ENCODE data around the gene TMEM236.
"Not testable (repeated sequence)": the region's sequence is repeated elsewhere in the genome, so short reads cannot be mapped to it uniquely, and the experiment has no call there.

The TMEM236 gene

GRCh38 chr10:17751781-17752445 lies at the start of gene TMEM236:
Gene TMEM236, plus strand, starts transcription at chr10:17752201. Its CDS starts 95 bp downstream, at chr10:17752296.
- no peak for DNase-seq

- no peak for DNase-seq
Observed at GRCh38 chr10:17703706-17704105, 48.3 kb upstream of the TMEM236 start.

GRCh38 chr10:17708821-17709220 lies 43.2 kb upstream of the TMEM236 start:
- DNase-seq = no peak

GRCh38 chr10:17709492-17709891 lies 42.5 kb upstream of the TMEM236 start:
- no peak for DNase-seq

- no peak for DNase-seq
Observed at GRCh38 chr10:17710181-17710580, 41.8 kb upstream of the TMEM236 start.

- DNase-seq = no peak
Observed at GRCh38 chr10:17712053-17712452, 39.9 kb upstream of the TMEM236 start.

- no peak for DNase-seq
Observed at GRCh38 chr10:17712717-17713471, 39.1 kb upstream of the TMEM236 start.

GRCh38 chr10:17713758-17714157 lies 38.2 kb upstream of the TMEM236 start:
- DNase-seq = no peak

GRCh38 chr10:17716161-17716560 lies 35.8 kb upstream of the TMEM236 start:
- no peak for DNase-seq

- DNase-seq = not testable (repeated sequence)
Observed at GRCh38 chr10:17722317-17723014, 29.5 kb upstream of the TMEM236 start.

- no peak for DNase-seq
Observed at GRCh38 chr10:17725703-17726102, 26.3 kb upstream of the TMEM236 start.

GRCh38 chr10:17729630-17730029 lies 22.4 kb upstream of the TMEM236 start:
- no peak for DNase-seq

- DNase-seq = no peak
Observed at GRCh38 chr10:17730667-17731066, 21.3 kb upstream of the TMEM236 start.

GRCh38 chr10:17731331-17732020 lies 20.5 kb upstream of the TMEM236 start:
- DNase-seq = no peak

GRCh38 chr10:17733620-17734019 lies 18.4 kb upstream of the TMEM236 start:
- DNase-seq = no peak

GRCh38 chr10:17734432-17735080 lies 17.4 kb upstream of the TMEM236 start:
- DNase-seq = peak; percentile 36

GRCh38 chr10:17735166-17735941 lies 16.6 kb upstream of the TMEM236 start:
- DNase-seq = peak; percentile 81

GRCh38 chr10:17736223-17736622 lies 15.8 kb upstream of the TMEM236 start:
- DNase-seq = no peak

- peak; percentile 79 for DNase-seq
Observed at GRCh38 chr10:17737027-17737965, 14.7 kb upstream of the TMEM236 start.

GRCh38 chr10:17740668-17741067 lies 11.3 kb upstream of the TMEM236 start:
- no peak for DNase-seq

GRCh38 chr10:17742918-17743317 lies 9.1 kb upstream of the TMEM236 start:
- peak; percentile 88 for DNase-seq

Data from hematopoietic multipotent progenitor cell treated with erythropoietin and hydrocortisone succinate and interleukin-3 and kit ligand, for 4 days (in vitro differentiated cells).